ENCODE data around the gene HSBP1L1. TPM values are rescaled to one million over a fixed set of nuclear protein-coding genes. Genes with fewer than 3 reads are reported as not detected.

The HSBP1L1 gene
- total RNA-seq, 1 donor from 2014 or later: 6.1 TPM

- Mint-ChIP-seq H3K4me1 (ENCODE audit: low read depth, unreplicated experiment) (peaks cover 8% of the 10 kb centered on the region), H3K4me3 (ENCODE audit: unreplicated experiment) (peak overlapping the region; percentile 68), H3K9me3 (ENCODE audit: unreplicated experiment) (peaks cover 4% of the 10 kb centered on the region), H3K27ac (ENCODE audit: unreplicated experiment) (no peak overlapping the region), H3K27me3 (ENCODE audit: low read depth, unreplicated experiment) (no peaks in the 10 kb centered on the region), H3K36me3 (ENCODE audit: low read depth, unreplicated experiment) (peaks cover 9% of the 10 kb centered on the region)
- Histone ChIP-seq H3K79me2 (ENCODE audit: insufficient read depth, low read length) (peaks cover 36% of the 10 kb centered on the region), H3K4me1 (ENCODE audit: insufficient read depth, low read length) (peaks cover 7% of the 10 kb centered on the region), H3K27ac (ENCODE audit: low read depth, low read length) (no peak overlapping the region), H3K36me3 (ENCODE audit: insufficient read depth, low read length) (no peaks in the 10 kb centered on the region), H4K20me1 (ENCODE audit: insufficient read depth, low read length) (peaks cover 32% of the 10 kb centered on the region), H3K27me3 (ENCODE audit: insufficient read depth, low read length) (no peaks in the 10 kb centered on the region), H2AFZ (ENCODE audit: low read depth, low read length) (peak overlapping the region; percentile 80), H3K4me3 (ENCODE audit: insufficient read depth, low read depth, low read length) (peak overlapping the region; percentile 62), H3K9me3 (ENCODE audit: insufficient read depth, low read depth, low read length) (no peaks in the 10 kb centered on the region), H3K9ac (ENCODE audit: low read length) (peak overlapping the region; percentile 82), H3K4me2 (ENCODE audit: low read length) (peak overlapping the region; percentile 95)
- no peak for DNase-seq (ENCODE audit: low read depth)
- FAIRE-seq: no peak
- TF ChIP-seq EZH2 (IDR thresholded peaks at IDR 0.05; ENCODE audit: insufficient read depth, low read length) (no peak), CTCF (IDR thresholded peaks at IDR 0.05; ENCODE audit: insufficient read depth, low read depth, low read length) (no peak)
Measured at GRCh38 chr18:79952456-79952995, 11.9 kb upstream of the HSBP1L1 start.

- H3K9ac ChIP-seq (ENCODE audit: low read length): no peak overlapping the region
- H3K4me3 Mint-ChIP-seq (ENCODE audit: unreplicated experiment): peak overlapping the region; percentile 68
Measured at GRCh38 chr18:79952996-79953559, 11.4 kb upstream of the HSBP1L1 start.

More at GRCh38 chr18:79952996-79953559, 11.4 kb upstream of the HSBP1L1 start:
- Histone ChIP-seq H3K36me3 (ENCODE audit: insufficient read depth, low read length) (no peaks in the 10 kb centered on the region), H3K79me2 (ENCODE audit: insufficient read depth, low read length) (peaks cover 30% of the 10 kb centered on the region), H4K20me1 (ENCODE audit: insufficient read depth, low read length) (peaks cover 27% of the 10 kb centered on the region), H3K4me2 (ENCODE audit: low read length) (no peak overlapping the region), H3K27me3 (ENCODE audit: insufficient read depth, low read length) (no peaks in the 10 kb centered on the region), H3K9me3 (ENCODE audit: insufficient read depth, low read depth, low read length) (no peaks in the 10 kb centered on the region), H2AFZ (ENCODE audit: low read depth, low read length) (no peak overlapping the region), H3K4me1 (ENCODE audit: insufficient read depth, low read length) (peaks cover 7% of the 10 kb centered on the region), H3K4me3 (ENCODE audit: insufficient read depth, low read depth, low read length) (no peak overlapping the region), H3K27ac (ENCODE audit: low read depth, low read length) (no peak overlapping the region)
- no peak for DNase-seq (ENCODE audit: low read depth)
- peaks cover 9% of the 10 kb centered on the region for H3K36me3 Mint-ChIP-seq (ENCODE audit: low read depth, unreplicated experiment)
- no peaks in the 10 kb centered on the region for H3K27me3 Mint-ChIP-seq (ENCODE audit: low read depth, unreplicated experiment)
- peaks cover 4% of the 10 kb centered on the region for H3K9me3 Mint-ChIP-seq (ENCODE audit: unreplicated experiment)
- H3K4me1 Mint-ChIP-seq (ENCODE audit: low read depth, unreplicated experiment): peaks cover 8% of the 10 kb centered on the region
- no peak overlapping the region for H3K27ac Mint-ChIP-seq (ENCODE audit: unreplicated experiment)
- no peak for FAIRE-seq
- no peak for TF ChIP-seq CTCF (IDR thresholded peaks at IDR 0.05; ENCODE audit: insufficient read depth, low read depth, low read length)
- no peak for TF ChIP-seq EZH2 (IDR thresholded peaks at IDR 0.05; ENCODE audit: insufficient read depth, low read length)
